ENCODE measurements around the gene BBS9.

BBS9 gene

DNA sequence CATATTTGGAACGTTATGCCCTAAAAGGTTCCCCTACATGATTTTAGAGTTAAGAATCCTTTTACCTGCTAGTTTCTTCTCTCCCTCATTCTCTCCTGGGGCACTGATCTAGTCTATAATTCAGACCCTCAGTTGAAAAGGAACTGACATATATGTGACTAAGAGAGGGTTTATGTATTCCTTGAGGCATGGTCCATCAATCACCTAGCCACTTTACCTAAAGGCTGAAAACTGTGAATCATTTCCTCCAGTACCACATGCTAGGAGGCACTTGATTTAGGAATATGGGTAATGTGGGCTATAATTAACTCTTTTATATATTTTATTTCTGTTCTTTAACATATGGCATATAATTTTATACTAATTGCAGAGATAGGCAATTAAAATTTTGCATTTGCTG lies 303.5 kb downstream of the BBS9 start:
- no peaks in the 10 kb centered on the region for H3K9me3 ChIP-seq
- no peaks in the 10 kb centered on the region for H4K20me1 ChIP-seq
- no peak overlapping the region for H3K9ac ChIP-seq
- no peak overlapping the region for H3K27ac ChIP-seq
- no peaks in the 10 kb centered on the region for H3K27me3 ChIP-seq
- no peaks in the 10 kb centered on the region for H3K4me1 ChIP-seq
- no peak overlapping the region for H3K4me3 ChIP-seq
- no peak overlapping the region for H3K4me2 ChIP-seq
- H3K36me3 ChIP-seq: no peaks in the 10 kb centered on the region
- no peak for TF ChIP-seq Cebpa-rat (IDR thresholded peaks at IDR 0.05)

DNA sequence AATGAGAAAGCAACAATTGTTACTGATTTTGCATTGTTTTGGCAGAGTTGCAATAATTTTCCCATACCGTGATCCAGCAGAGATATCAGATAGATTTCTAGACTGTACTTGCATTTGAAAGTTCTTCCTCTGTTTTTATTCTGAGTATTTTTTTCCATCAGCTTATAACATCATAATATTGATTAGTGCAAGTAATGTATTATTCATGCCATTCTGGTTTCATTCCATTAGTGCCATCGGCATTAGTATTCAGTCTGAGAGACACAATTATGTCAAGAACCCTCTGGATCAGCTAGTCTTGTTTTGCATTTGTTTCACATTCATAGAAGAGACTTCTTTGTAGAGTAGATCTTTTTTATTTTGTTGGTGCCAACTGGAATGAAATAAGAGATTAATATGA lies 304.0 kb downstream of the BBS9 start:
- H4K20me1 ChIP-seq: no peaks in the 10 kb centered on the region
- H3K27me3 ChIP-seq: no peaks in the 10 kb centered on the region
- no peaks in the 10 kb centered on the region for H3K36me3 ChIP-seq
- TF ChIP-seq Cebpa-rat (IDR thresholded peaks at IDR 0.05): no peak
- H3K9me3 ChIP-seq: no peaks in the 10 kb centered on the region
- no peaks in the 10 kb centered on the region for H3K4me1 ChIP-seq
- no peak overlapping the region for H3K9ac ChIP-seq
- H3K27ac ChIP-seq: no peak overlapping the region
- H3K4me3 ChIP-seq: no peak overlapping the region
- H3K4me2 ChIP-seq: no peak overlapping the region

DNA sequence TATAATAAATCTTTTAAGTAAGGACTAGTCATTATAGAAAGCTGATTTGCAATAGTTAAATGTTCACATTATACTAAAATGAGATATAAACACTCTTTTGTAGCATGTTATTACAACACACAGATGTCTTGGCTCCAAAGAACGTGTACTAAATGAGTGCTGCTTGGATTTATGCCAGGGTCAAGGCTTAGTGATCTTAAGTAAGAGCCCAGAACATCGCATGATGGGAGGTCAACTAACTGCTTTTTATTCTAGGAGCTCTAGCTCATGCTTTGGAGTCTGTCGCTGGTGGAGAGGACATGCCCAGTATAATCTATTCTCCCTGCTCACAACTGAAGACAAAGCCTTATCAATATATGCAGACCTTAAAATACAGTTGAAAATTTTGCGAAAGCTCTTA lies 315.1 kb downstream of the BBS9 start:
- no peak for TF ChIP-seq Cebpa-rat (IDR thresholded peaks at IDR 0.05)
- 0 out of 2 replicates have a peak, but pooled peaks cover 5% of the 10 kb centered on the region for H4K20me1 ChIP-seq
- no peak overlapping the region for H3K27ac ChIP-seq
- no peak overlapping the region for H3K4me3 ChIP-seq
- no peak overlapping the region for H3K4me2 ChIP-seq
- peaks cover 21% of the 10 kb centered on the region for H3K4me1 ChIP-seq
- no peaks in the 10 kb centered on the region for H3K27me3 ChIP-seq
- no peaks in the 10 kb centered on the region for H3K9me3 ChIP-seq
- no peak overlapping the region for H3K9ac ChIP-seq
- no peaks in the 10 kb centered on the region for H3K36me3 ChIP-seq

DNA sequence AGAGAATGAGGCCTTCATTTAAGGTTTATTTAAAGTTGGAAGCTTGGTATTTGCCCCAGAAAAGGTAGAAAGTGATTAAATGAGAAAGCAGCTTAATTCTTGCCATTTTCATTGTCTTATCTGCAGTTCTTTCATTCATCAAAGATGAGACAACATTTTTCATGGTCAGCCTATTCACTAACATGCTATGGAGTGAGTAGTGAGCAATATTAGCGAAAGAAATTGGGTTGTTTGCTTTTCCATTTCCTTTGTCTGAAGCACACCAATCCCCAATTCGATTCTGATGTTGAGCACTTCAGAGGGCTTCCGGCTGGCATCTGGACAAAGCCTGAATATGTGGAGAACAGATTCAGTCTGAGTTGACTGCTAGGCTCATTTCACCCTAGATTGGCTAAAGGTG lies 317.2 kb downstream of the BBS9 start:
- no peak overlapping the region for H3K27ac ChIP-seq
- H3K9me3 ChIP-seq: no peaks in the 10 kb centered on the region
- no peak overlapping the region for H3K9ac ChIP-seq
- H3K27me3 ChIP-seq: no peaks in the 10 kb centered on the region
- peaks cover 21% of the 10 kb centered on the region for H3K4me1 ChIP-seq
- H3K36me3 ChIP-seq: no peaks in the 10 kb centered on the region
- H3K4me2 ChIP-seq: no peak overlapping the region
- H3K4me3 ChIP-seq: no peak overlapping the region
- no peak for TF ChIP-seq Cebpa-rat (IDR thresholded peaks at IDR 0.05)
- 0 out of 2 replicates have a peak, but pooled peaks cover 5% of the 10 kb centered on the region for H4K20me1 ChIP-seq

DNA sequence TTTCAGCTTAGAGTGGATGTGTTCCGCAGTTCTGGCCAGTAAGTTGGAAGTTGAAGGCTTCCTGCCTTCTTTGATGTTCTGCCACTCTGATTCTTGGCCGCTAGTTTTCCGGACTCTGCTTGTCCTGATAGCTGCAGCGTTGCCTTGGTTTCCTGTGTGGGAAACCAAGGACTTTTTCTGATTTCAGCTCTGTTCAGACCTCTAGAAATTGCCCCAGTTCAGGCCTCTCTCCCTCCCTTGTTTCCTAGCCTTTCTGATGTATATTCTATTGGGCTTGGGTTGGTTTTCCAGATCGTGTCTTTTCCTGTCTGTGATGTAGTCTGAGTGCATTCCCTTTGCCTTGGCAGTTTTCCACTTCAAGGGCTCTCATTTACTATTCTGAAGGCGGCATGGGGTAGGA lies 318.7 kb downstream of the BBS9 start:
- Histone ChIP-seq H3K4me1 (peaks cover 21% of the 10 kb centered on the region), H3K27ac (no peak overlapping the region), H4K20me1 (0 out of 2 replicates have a peak, but pooled peaks cover 5% of the 10 kb centered on the region), H3K9ac (no peak overlapping the region), H3K4me2 (peak overlapping the region; percentile 72), H3K36me3 (no peaks in the 10 kb centered on the region), H3K27me3 (no peaks in the 10 kb centered on the region), H3K9me3 (0 out of 2 replicates have a peak, but pooled peaks cover 3% of the 10 kb centered on the region), H3K4me3 (no peak overlapping the region)
- no peak for TF ChIP-seq Cebpa-rat (IDR thresholded peaks at IDR 0.05)

DNA sequence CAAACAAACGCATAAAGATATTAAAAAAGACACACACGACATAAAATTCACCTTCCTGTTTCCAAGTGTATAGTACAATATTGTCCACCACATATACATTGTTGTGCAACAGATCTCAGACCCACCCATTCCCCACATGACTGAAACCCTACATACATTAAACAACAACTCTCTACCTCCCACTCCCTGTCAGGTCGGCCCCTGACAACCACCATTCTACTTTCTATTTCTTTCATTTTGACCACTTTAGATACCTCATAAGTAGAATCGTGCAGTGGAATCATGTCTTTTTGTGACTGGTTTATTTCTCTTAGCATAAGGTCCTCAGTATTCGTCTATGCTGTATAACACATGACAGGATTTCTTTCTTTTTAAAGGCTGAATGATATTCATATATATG lies 320.5 kb downstream of the BBS9 start:
- Histone ChIP-seq H3K27me3 (no peaks in the 10 kb centered on the region), H3K4me3 (no peak overlapping the region), H3K4me1 (peaks cover 21% of the 10 kb centered on the region), H3K4me2 (no peak overlapping the region), H3K9ac (no peak overlapping the region), H3K36me3 (no peaks in the 10 kb centered on the region), H3K9me3 (0 out of 2 replicates have a peak, but pooled peaks cover 3% of the 10 kb centered on the region), H4K20me1 (0 out of 2 replicates have a peak, but pooled peaks cover 5% of the 10 kb centered on the region), H3K27ac (no peak overlapping the region)
- TF ChIP-seq Cebpa-rat (IDR thresholded peaks at IDR 0.05): no peak

DNA sequence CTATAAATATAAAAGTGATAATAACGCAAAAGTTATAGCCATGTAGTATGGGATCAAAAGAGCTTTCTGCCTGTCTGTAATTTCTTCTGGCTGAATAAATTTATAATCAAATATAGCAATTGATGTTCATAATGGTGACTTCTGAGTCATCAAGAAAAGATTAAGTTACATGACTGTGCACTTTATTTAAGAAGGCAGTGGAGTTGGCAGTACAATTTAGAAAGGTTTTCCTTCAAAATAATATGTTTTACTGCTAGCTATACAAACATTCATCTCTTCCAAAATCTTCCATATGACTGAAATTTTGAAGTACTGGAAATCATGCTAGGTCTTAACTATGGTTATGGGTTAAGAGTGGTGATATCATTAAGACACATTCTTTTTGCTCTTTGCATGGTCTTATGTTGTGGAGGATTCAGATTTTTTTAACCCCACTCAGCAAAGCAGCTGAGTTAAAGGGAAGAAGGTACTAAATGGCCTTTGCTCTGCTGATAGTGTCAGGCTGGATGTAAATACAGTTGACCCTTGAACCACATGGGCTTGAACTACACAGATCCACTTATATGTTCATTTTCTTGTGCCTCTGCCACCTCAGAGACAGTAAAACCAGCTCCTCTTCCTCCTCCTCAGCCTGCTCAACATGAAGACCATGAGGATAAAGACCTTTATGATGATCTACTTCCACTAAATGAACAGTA lies 323.6 kb downstream of the BBS9 start:
- Histone ChIP-seq H3K27ac (no peak overlapping the region), H3K9me3 (0 out of 2 replicates have a peak, but pooled peaks cover 3% of the 10 kb centered on the region), H3K9ac (no peak overlapping the region), H3K4me1 (peaks cover 16% of the 10 kb centered on the region), H3K27me3 (no peaks in the 10 kb centered on the region), H3K4me2 (no peak overlapping the region), H3K4me3 (no peak overlapping the region), H3K36me3 (no peaks in the 10 kb centered on the region), H4K20me1 (0 out of 2 replicates have a peak, but pooled peaks cover 4% of the 10 kb centered on the region)
- TF ChIP-seq Cebpa-rat (IDR thresholded peaks at IDR 0.05): no peak

DNA sequence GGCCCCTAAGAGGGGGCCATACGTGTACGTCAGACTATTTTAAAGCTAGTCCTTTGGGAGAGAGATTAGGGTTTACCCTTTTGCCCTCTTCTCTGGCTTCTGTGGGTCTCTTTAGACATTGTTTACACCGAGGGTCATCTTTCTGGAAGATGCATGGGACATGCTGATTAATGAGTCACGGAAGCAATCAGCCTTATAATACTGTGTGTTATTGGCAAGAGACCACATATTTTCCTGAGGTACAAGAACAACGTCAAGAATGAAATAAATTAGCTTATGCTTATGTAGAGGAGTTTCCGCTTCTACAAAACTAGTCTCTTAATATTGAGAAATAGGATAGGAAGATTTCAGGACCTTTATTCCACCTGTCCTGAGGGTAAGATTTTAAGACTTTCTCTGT lies 327.7 kb downstream of the BBS9 start:
- H3K9ac ChIP-seq: no peak overlapping the region
- no peaks in the 10 kb centered on the region for H3K9me3 ChIP-seq
- no peaks in the 10 kb centered on the region for H4K20me1 ChIP-seq
- H3K4me1 ChIP-seq: no peaks in the 10 kb centered on the region
- no peaks in the 10 kb centered on the region for H3K36me3 ChIP-seq
- TF ChIP-seq Cebpa-rat (IDR thresholded peaks at IDR 0.05): no peak
- H3K27me3 ChIP-seq: no peaks in the 10 kb centered on the region
- H3K4me2 ChIP-seq: no peak overlapping the region
- no peak overlapping the region for H3K4me3 ChIP-seq
- no peak overlapping the region for H3K27ac ChIP-seq

DNA sequence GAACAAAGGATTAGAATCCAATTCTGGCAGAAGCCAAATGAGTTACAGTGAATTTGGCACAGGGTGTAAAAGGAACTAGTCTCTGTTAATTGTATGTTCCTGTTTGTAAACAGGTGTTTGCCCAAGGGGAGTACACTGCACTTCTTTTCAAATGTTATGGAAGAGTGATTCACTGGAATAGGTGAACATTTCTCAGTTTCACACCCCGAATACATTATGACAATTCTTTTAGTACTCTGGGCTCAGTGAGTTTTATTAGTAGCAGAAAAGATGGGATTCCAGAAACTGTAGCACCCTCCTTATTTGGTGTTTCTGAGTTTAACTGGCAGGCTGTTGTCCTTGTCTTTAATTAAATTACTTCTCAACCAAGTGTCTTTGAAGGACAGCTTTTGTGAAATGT lies 329.2 kb downstream of the BBS9 start:
- no peaks in the 10 kb centered on the region for H3K36me3 ChIP-seq
- no peak overlapping the region for H3K4me3 ChIP-seq
- no peak overlapping the region for H3K27ac ChIP-seq
- no peaks in the 10 kb centered on the region for H3K4me1 ChIP-seq
- H3K27me3 ChIP-seq: no peaks in the 10 kb centered on the region
- H3K4me2 ChIP-seq: no peak overlapping the region
- H3K9ac ChIP-seq: no peak overlapping the region
- H3K9me3 ChIP-seq: no peaks in the 10 kb centered on the region
- no peak for TF ChIP-seq Cebpa-rat (IDR thresholded peaks at IDR 0.05)
- H4K20me1 ChIP-seq: no peaks in the 10 kb centered on the region

DNA sequence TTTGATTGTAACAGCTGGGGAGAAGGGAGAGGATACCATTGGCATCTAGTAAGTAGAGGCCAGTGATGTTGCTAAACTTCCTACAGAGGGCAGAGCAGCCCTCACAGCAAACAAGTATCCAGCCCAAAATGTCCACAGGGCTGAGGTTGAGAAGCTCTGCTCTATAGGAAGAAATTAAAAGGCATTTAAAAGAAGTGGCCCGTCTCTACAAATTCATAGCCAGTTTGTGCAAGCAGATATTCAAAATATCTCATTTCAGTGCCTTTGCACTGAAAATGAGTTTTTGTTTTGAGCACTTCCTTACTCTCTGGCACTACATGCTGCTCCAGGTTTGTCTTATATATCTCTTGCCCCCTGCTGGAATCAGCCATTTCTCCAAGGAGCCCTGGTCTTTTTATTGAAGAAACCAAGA lies 330.0 kb downstream of the BBS9 start:
- no peak overlapping the region for H3K4me2 ChIP-seq
- H4K20me1 ChIP-seq: no peaks in the 10 kb centered on the region
- H3K4me3 ChIP-seq: no peak overlapping the region
- H3K27ac ChIP-seq: no peak overlapping the region
- no peaks in the 10 kb centered on the region for H3K36me3 ChIP-seq
- no peak overlapping the region for H3K9ac ChIP-seq
- TF ChIP-seq Cebpa-rat (IDR thresholded peaks at IDR 0.05): no peak
- no peaks in the 10 kb centered on the region for H3K4me1 ChIP-seq
- H3K9me3 ChIP-seq: no peaks in the 10 kb centered on the region
- no peaks in the 10 kb centered on the region for H3K27me3 ChIP-seq

All from BLaER1 (cell line).